Omental fat pad (tissue), 4 donors: Measurements from ENCODE around the gene CTNND2. TPM values are rescaled to one million over a fixed set of nuclear protein-coding genes. Genes with fewer than 3 reads are reported as not detected.

Experiments used
- ATAC-seq: fragments of 150-250 bp; one replicate; pipeline ENCODE4 v1.9.1; 2016; ENCODE audit warnings: mild to moderate bottlenecking, moderate library complexity; ENCODE audit not compliant: low FRiP score
- DNase-seq: peaks from one replicate; pipeline ENCODE4 v3.0.0-alpha.2; 2019; ENCODE audit warnings: low spot score
- total RNA-seq, 4 donors: library from RNA; depleted of rRNA; stranded (reverse); fragments of >200 nt; gene quantifications; one replicate each; pipeline ENCODE4 v1.1.0, GENCODE V29; 2016
- TF ChIP-seq, protein P1 (sequence below), 3 donors: fragments of 450-650 bp; IDR thresholded peaks; one replicate each; pipeline ENCODE4 v1.5.1; 2016 to 2017; ENCODE audit warnings: antibody characterized with exemption in 3 of 3, mild to moderate bottlenecking in 3 of 3, moderate library complexity in 2 of 3

The CTNND2 gene
- total RNA-seq, 4 donors from 2014 or later: 0.16 to 1.3 (median 0.64) TPM

DNA sequence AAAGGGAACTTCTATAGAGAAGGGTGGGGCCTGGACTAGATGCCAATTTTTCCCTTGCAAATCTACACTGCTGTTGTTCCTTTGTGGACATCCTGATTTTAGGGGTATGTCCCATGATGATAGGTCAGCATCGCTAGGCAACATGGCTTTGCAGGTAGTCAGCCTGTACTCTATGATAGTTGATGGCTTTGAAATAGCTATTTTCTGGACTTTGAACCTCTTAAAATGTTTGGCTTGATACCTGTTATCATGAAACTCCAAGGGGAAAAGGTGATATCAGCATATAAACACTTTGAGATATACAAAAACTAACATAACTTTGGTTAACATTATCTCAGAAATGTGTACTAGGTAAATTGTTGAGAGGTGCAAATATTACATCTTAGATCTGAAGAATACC, 533.2 kb downstream of the CTNND2 start:
- DNase-seq (no peak), ATAC-seq (no peak)
- TF ChIP-seq, protein P1, sequence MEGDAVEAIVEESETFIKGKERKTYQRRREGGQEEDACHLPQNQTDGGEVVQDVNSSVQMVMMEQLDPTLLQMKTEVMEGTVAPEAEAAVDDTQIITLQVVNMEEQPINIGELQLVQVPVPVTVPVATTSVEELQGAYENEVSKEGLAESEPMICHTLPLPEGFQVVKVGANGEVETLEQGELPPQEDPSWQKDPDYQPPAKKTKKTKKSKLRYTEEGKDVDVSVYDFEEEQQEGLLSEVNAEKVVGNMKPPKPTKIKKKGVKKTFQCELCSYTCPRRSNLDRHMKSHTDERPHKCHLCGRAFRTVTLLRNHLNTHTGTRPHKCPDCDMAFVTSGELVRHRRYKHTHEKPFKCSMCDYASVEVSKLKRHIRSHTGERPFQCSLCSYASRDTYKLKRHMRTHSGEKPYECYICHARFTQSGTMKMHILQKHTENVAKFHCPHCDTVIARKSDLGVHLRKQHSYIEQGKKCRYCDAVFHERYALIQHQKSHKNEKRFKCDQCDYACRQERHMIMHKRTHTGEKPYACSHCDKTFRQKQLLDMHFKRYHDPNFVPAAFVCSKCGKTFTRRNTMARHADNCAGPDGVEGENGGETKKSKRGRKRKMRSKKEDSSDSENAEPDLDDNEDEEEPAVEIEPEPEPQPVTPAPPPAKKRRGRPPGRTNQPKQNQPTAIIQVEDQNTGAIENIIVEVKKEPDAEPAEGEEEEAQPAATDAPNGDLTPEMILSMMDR (IDR thresholded peaks at IDR 0.05): no peak

DNA sequence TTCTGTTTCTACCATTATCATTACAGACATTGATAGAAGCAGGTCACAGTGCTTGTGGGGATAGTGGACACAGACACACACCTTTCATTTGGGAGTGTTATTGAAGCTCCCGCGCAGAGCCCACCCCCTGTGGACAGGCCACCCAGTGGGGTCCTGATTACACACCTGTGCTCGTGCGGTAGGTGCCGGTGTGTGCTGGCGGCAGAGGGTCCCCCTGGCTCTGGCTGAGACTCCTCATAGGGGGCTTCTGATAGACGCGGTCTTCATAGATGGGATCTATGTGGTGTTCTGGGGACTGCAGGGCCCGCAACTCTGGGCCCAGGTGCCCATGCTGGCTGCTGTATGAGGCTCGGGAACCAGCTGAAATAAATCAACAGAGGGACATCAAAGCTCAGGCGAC, 539.7 kb downstream of the CTNND2 start:
- no peak for ATAC-seq
- TF ChIP-seq, protein P1 (IDR thresholded peaks at IDR 0.05): no peak
- DNase-seq: no peak

DNA sequence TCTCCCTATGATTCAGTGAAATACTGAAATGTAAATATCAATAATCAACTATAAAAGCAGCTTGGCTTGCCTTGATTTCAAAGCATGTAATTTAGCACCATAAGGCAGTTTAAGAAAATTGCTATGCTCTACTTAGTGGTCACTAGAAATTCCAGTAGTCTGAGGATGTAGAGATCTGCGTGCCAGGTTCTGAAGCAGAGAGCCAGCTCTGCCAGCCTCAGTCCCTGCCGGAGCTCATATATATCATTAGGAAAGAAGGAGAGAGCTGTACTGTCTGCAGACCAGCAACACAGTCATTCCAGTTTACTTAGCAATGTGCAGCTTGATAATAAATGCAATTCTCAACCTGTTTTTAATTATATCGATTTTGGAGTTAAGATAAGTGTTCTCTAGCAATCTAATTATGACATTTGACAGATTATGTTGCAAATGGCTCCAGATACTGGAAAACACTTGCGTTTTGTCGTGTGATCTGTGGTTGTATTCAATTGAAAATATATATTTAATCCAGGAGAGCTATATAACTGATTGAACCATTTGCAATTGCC, 540.5 kb downstream of the CTNND2 start:
- no peak for ATAC-seq
- no peak for DNase-seq
- TF ChIP-seq, protein P1 (IDR thresholded peaks at IDR 0.05): no peak

DNA sequence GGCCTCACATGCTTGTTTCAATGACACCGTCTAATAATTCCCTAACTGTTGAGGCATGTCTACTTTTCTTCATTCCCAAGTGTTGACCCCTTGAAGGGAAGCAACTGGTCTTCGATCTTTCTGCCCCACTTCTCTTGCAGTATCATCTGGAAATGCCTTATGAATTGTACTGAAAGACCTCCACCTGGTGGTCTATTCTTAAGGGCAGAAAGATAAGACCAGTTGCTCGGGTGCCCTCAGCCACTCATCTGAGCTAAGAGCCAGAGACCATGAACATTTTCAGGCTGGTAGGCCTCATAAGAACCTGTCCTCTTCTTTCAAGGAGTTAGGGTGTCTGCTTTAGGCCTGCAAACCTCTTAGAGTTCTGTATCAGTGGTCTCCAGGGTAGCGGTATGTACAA, 542.5 kb downstream of the CTNND2 start:
- DNase-seq: no peak
- TF ChIP-seq, protein P1 (IDR thresholded peaks at IDR 0.05): no peak
- ATAC-seq: no peak

DNA sequence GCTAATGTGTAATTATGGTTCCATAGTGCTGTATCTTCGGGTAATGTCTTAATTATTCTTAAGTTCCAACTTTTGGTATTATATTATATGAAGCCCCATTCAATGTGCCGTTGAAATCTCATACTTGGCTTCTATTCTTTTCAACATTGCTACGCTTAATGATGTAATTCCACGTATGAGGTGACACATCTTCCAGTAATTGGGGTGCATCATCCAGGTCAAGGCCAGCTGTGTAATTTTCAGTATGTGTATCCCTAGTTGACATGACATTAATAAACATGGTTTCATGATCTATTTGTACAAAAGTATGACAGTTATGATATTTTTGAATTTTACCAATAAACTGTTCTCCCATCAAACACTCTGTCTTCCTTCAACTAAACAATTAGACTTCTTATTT, 546.3 kb downstream of the CTNND2 start:
- no peak for DNase-seq
- TF ChIP-seq, protein P1 (IDR thresholded peaks at IDR 0.05): no peak
- ATAC-seq: no peak

DNA sequence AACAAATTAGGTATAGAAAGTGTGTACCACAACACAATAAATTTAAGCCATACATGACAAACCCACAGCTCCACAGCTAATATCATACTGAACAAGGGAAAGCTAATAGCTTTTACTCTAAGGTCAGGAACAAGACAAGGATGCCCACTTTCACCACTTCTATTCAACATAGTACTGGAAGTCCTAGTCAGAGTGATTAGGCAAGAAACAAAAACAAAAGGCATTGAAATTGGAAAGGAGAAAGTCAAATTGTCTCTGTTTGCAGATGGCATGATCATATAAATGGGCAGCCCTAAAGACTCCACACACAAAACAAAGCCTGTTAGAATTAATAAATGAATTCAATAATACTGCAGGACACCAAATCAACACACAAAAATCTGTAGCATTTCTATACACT, 548.8 kb downstream of the CTNND2 start:
- DNase-seq (no peak), ATAC-seq (no peak)
- TF ChIP-seq, protein P1 (IDR thresholded peaks at IDR 0.05): no peak

DNA sequence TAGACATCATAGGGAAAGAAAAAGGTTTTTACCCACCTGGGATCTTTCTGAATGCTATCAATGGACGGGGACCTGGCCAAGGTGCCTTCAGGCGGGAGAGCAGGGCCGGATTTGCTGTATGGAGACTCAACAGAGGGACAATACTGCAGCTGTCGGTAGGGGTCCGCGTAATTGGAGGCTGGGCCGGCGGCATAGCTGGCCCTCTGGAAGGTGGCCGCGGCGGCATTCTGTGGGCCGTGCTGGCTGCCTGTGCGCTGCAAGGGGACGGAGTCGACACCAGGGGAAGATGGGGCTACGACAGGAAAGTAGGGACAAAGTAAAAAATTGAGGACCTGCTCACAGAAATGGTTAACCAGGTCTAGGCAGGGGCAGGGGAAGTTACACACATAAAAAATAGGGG, 557.9 kb downstream of the CTNND2 start:
- TF ChIP-seq, protein P1 (IDR thresholded peaks at IDR 0.05): no peak
- ATAC-seq (no peak), DNase-seq (no peak)
